Prostate gland (tissue), 2 donors: ENCODE measurements around the gene SYMPK. TPM values are rescaled to one million over a fixed set of nuclear protein-coding genes. Genes with fewer than 3 reads are reported as not detected.

Experiments
- DNase-seq: peaks from one replicate; pipeline ENCODE4 v3.0.0-alpha.2; 2019; ENCODE audit warnings: low spot score
- H3K27ac ChIP-seq, 2 donors: fragments of 200-600 bp; sonication (generic); 2 replicates each; pipeline ENCODE4 v1.5.1; 2017 to 2019
- H3K27me3 ChIP-seq: fragments of 200-600 bp; sonication (generic); replicated peaks from 2 replicates; pipeline ENCODE4 v1.5.1; 2019; ENCODE audit not compliant: insufficient read depth
- H3K36me3 ChIP-seq, 2 donors: fragments of 200-600 bp; sonication (generic); 1 replicate in 1 of 2; 2 replicates in 1 of 2; pipeline versions ENCODE4 v1.5.1 to v1.8.1; 2017 to 2019
- H3K4me1 ChIP-seq: fragments of 200-600 bp; sonication (generic); replicated peaks from 2 replicates; pipeline ENCODE4 v1.5.1; 2019
- H3K4me3 ChIP-seq, 2 donors: fragments of 200-600 bp; sonication (generic); 2 replicates each; pipeline ENCODE4 v1.5.1; 2017 to 2019
- H3K9me3 ChIP-seq: fragments of 200-600 bp; sonication (generic); 2 replicates; pipeline ENCODE4 v1.5.1; 2017
- CTCF ChIP-seq, 4 experiments: fragments of 200-600 bp in 2 of 4; fragments of 450-650 bp in 2 of 4; sonication (generic) in 2 of 4; IDR thresholded peaks; 1 replicate in 3 of 4; 2 replicates in 1 of 4; pipeline ENCODE4 v1.5.1; 2016 to 2019; ENCODE audit warnings: antibody characterized with exemption in 4 of 4, mild to moderate bottlenecking in 2 of 4, moderate library complexity in 2 of 4
- POLR2A ChIP-seq: fragments of 450-650 bp; IDR thresholded peaks from one replicate; pipeline ENCODE4 v1.6.1; 2016; ENCODE audit warnings: antibody characterized with exemption, mild to moderate bottlenecking
- POLR2AphosphoS5 ChIP-seq: sonication (generic); formaldehyde crosslinking; IDR thresholded peaks from one replicate; pipeline ENCODE4 v1.6.1; 2017; ENCODE audit warnings: antibody characterized with exemption
- WGBS: methylation state at CpG from one replicate; pipeline ENCODE4 v1.1.5; 2018; 5-methylcytosine and 5-hydroxymethylcytosine counted together
- intact Hi-C: fragments of 100-400 bp; cut with DNase I; formaldehyde crosslinking; loops from one replicate; pipeline ENCODE4 v1.14.2; 2022
- total RNA-seq, 2 donors: library from RNA; depleted of rRNA; stranded (reverse); fragments of >200 nt; gene quantifications; one replicate each; pipeline ENCODE4 v1.1.0, GENCODE V29; 2016

Gene SYMPK
- total RNA-seq, 2 donors from 2014 or later, result 76.4 to 104 TPM

GRCh38 chr19:45862271-45862563, 730 bp downstream of the SYMPK start:
- Histone ChIP-seq H3K4me1 (peaks cover 3% of the 10 kb centered on the region), H3K36me3 (no peaks in the 10 kb centered on the region), H3K9me3 (no peaks in the 10 kb centered on the region), H3K27ac (peak overlapping the region; percentile 91 to 94), H3K4me3 (peak overlapping the region; percentile 89 to 90), H3K27me3 (no peaks in the 10 kb centered on the region)
- intact Hi-C loops, result loop anchor here (2.0 kb wide), 1 partner anchor 25 kb away; the partner anchor contains the start of gene IRF2BP1
- WGBS, result under 1% methylated on average over 11 of the region's 11 CpGs
- DNase-seq, result no peak
- peak in 1 of 4 experiments; percentile 12 for TF ChIP-seq CTCF (IDR thresholded peaks at IDR 0.05)
- TF ChIP-seq POLR2A, result no peak
- peak; percentile 54 for TF ChIP-seq POLR2AphosphoS5

GRCh38 chr19:45860359-45861259, 2.3 kb downstream of the SYMPK start:
- Histone ChIP-seq H3K4me3 (no peak overlapping the region), H3K9me3 (no peaks in the 10 kb centered on the region), H3K4me1 (peaks cover 3% of the 10 kb centered on the region), H3K27me3 (no peaks in the 10 kb centered on the region), H3K27ac (no peak overlapping the region), H3K36me3 (no peaks in the 10 kb centered on the region)
- DNase-seq, result no peak
- intact Hi-C loops, result no loop called here
- TF ChIP-seq POLR2A (no peak), CTCF (IDR thresholded peaks at IDR 0.05) (no peak), POLR2AphosphoS5 (no peak)
- WGBS, result 87% methylated on average over 15 of the region's 15 CpGs

- WGBS, result 96% methylated on average over 16 of the region's 16 CpGs
- Histone ChIP-seq H3K4me1 (no peaks in the 10 kb centered on the region), H3K36me3 (peaks cover 8 to 10% of the 10 kb centered on the region in 2 donors), H3K27ac (no peak overlapping the region), H3K9me3 (no peaks in the 10 kb centered on the region), H3K4me3 (no peak overlapping the region), H3K27me3 (no peaks in the 10 kb centered on the region)
- no peak for TF ChIP-seq POLR2AphosphoS5
- TF ChIP-seq CTCF (IDR thresholded peaks at IDR 0.05), result no peak
- no peak for TF ChIP-seq POLR2A
- no peak for DNase-seq
- intact Hi-C loops, result no loop called here
Observed at GRCh38 chr19:45854167-45854778, 8.7 kb downstream of the SYMPK start.

- TF ChIP-seq CTCF (IDR thresholded peaks at IDR 0.05), result no peak
- no peak for TF ChIP-seq POLR2A
- TF ChIP-seq POLR2AphosphoS5, result no peak
- DNase-seq, result no peak
- Histone ChIP-seq H3K27me3 (no peaks in the 10 kb centered on the region), H3K4me1 (no peaks in the 10 kb centered on the region), H3K4me3 (no peak overlapping the region), H3K36me3 (peaks cover 8 to 16% of the 10 kb centered on the region in 2 donors), H3K27ac (no peak overlapping the region), H3K9me3 (no peaks in the 10 kb centered on the region)
- 66% methylated on average over 7 of the region's 7 CpGs for WGBS
- intact Hi-C loops, result no loop called here
Observed at GRCh38 chr19:45852983-45853382, 10.0 kb downstream of the SYMPK start.
